ENCODE data around the gene TOMM40L.

TOMM40L gene

GRCh38 chr1:161185282-161185682 is 40.6 kb upstream of the TOMM40L start:
- no peak overlapping the region for H3K27ac ChIP-seq
- TF ChIP-seq CTCF (conservative IDR thresholded peaks at IDR 0.05) = no peak

- no peak overlapping the region for H3K27ac ChIP-seq
- no peak for TF ChIP-seq CTCF (conservative IDR thresholded peaks at IDR 0.05)
These were observed 40.0 kb upstream of the TOMM40L start for GRCh38 chr1:161185732-161186311.

GRCh38 chr1:161187311-161187710 is 38.5 kb upstream of the TOMM40L start:
- TF ChIP-seq CTCF (conservative IDR thresholded peaks at IDR 0.05) = no peak
- H3K27ac ChIP-seq = no peak overlapping the region

- TF ChIP-seq CTCF (conservative IDR thresholded peaks at IDR 0.05) = no peak
- no peak overlapping the region for H3K27ac ChIP-seq
These were observed 37.5 kb upstream of the TOMM40L start for GRCh38 chr1:161188381-161188780.

- no peak overlapping the region for H3K27ac ChIP-seq
- TF ChIP-seq CTCF (conservative IDR thresholded peaks at IDR 0.05) = no peak
These were observed 36.8 kb upstream of the TOMM40L start for GRCh38 chr1:161189036-161189435.

- TF ChIP-seq CTCF (conservative IDR thresholded peaks at IDR 0.05) = no peak
- no peak overlapping the region for H3K27ac ChIP-seq
These were observed 34.8 kb upstream of the TOMM40L start for GRCh38 chr1:161190962-161191521.

GRCh38 chr1:161191971-161192370 is 33.9 kb upstream of the TOMM40L start:
- TF ChIP-seq CTCF (conservative IDR thresholded peaks at IDR 0.05) = no peak
- H3K27ac ChIP-seq = no peak overlapping the region
